Heart right ventricle (tissue), 16 donors: ENCODE measurements around the gene FCHO2. TPM values are rescaled to one million over a fixed set of nuclear protein-coding genes. Genes with fewer than 3 reads are reported as not detected.

Experiments used
- ATAC-seq, 8 donors: fragments of 200-7000 bp; cut with Tn5 transposase; one replicate each; pipeline ENCODE4 v1.9.1; 2020; ENCODE audit warnings: mild to moderate bottlenecking in 8 of 8, moderate library complexity in 8 of 8, moderate number of reproducible peaks in 1 of 8
- DNase-seq, 2 donors: peaks; one replicate each; pipeline ENCODE4 v3.0.0-alpha.2; 2020
- H3K27ac ChIP-seq, 10 donors: fragments of 200-600 bp; sonication (generic) in 2 of 10; one replicate each; pipeline versions ENCODE4 v1.5.0 to v1.8.0; 2020 to 2022; ENCODE audit warnings: mild to moderate bottlenecking in 3 of 10
- H3K27me3 ChIP-seq, 7 donors: fragments of 200-600 bp; one replicate each; pipeline ENCODE4 v1.8.0; 2021 to 2022; ENCODE audit warnings: mild to moderate bottlenecking in 2 of 7
- H3K36me3 ChIP-seq, 9 donors: fragments of 200-600 bp; sonication (generic) in 1 of 9; one replicate each; pipeline versions ENCODE4 v1.5.0 to v1.8.0; 2020 to 2022; ENCODE audit warnings: mild to moderate bottlenecking in 2 of 9
- H3K4me1 ChIP-seq, 9 donors: fragments of 200-600 bp; sonication (generic) in 1 of 9; one replicate each; pipeline versions ENCODE4 v1.5.0 to v1.8.0; 2020 to 2022; ENCODE audit warnings: mild to moderate bottlenecking in 4 of 9
- H3K4me3 ChIP-seq, 10 donors: fragments of 200-600 bp; sonication (generic) in 2 of 10; one replicate each; pipeline versions ENCODE4 v1.5.0 to v1.8.0; 2020 to 2022; ENCODE audit warnings: mild to moderate bottlenecking in 7 of 10, moderate library complexity in 2 of 10
- H3K9me3 ChIP-seq, 11 donors: fragments of 200-600 bp in 10 of 11; sonication (generic) in 2 of 11; one replicate each; pipeline versions ENCODE4 v1.5.0 to v1.8.0; 2013 to 2022; ENCODE audit warnings: mild to moderate bottlenecking in 2 of 11, control low read depth in 1 of 11, moderate library complexity in 1 of 11
- CTCF ChIP-seq, 9 donors: fragments of 200-600 bp; sonication (generic) in 2 of 9; IDR thresholded peaks; one replicate each; pipeline versions ENCODE4 v1.5.0 to v1.8.0; 2021 to 2022; ENCODE audit warnings: antibody characterized with exemption in 9 of 9, mild to moderate bottlenecking in 5 of 9, moderate library complexity in 1 of 9
- WGBS, 2 donors: extraction: QIAGEN DNeasy Blood & Tissue Kit; methylation state at CpG; one replicate each; pipeline ENCODE4 v1.1.7; 2013; ENCODE audit warnings: inconsistent platforms in 1 of 2; 5-methylcytosine and 5-hydroxymethylcytosine counted together
- intact Hi-C, 10 donors: fragments of 100-400 bp; cut with DNase I; formaldehyde crosslinking; loops; one replicate each; pipeline versions ENCODE4 v1.11.1 to v1.14.2; 2022
- polyA plus RNA-seq, 2 donors: library from polyadenylated mRNA; stranded (reverse); fragments of 200-250 nt; gene quantifications; one replicate each; pipeline ENCODE4 v1.2.3, GENCODE V29; 2013
- total RNA-seq, 10 donors: library from RNA; stranded (reverse); fragmentation: NEBNext Ultra II Directional in 3 of 10; extraction: Animal tissue kit (Norgen Biotek cat#: 25700) in 3 of 10; gene quantifications; one replicate each; pipeline versions ENCODE4 v1.2.1 to v1.2.4, GENCODE V29; 2021 to 2023
- donor health status: Arrhythmogenic right ventricular cardiomyopathy.
- donor health status: ischemic (EF 13 %, LVEDD 7.1; RV severe dilation, severe dysfunction).
- donor health status: healthy with polysubstance abuse.
- donor health status: DM: no; HTN: yes; CAD: no.
- donor health status: DM: no; HTN: no; CAD: no.
- donor health status: ischemic (EF 25% LVEDD 6.9; RV normal size, moderate dysfunction).
- donor health status: ischemic (EF 25% LVEDD 5.7; RV mildly dilated, moderate dysfunction).
- donor health status: healthy.
- donor health status: DM: yes; HTN: yes; CAD: no.
- donor health status: Ischemic cardiomyopathy.
- donor health status: ischemic (EF 35%, LVEDD 5.7; RV mildly dilated, moderate dysfunction).
- donor health status: nonischemic (EF 11% LVEDD 7.7; RV severe dilation, severe dysfunction).
- donor health status: DM: yes; HTN: yes; CAD: no.
- donor health status: PGD.
- donor health status: ischemic (EF 29% LVEDD 5.4; RV normal size, mild dysfunction).
- donor health status: nonischemic (EF 23%, LVEDD 6.1; RV moderate dilation, normal function).

The FCHO2 gene
- total and polyA plus RNA-seq, 12 donors, result 4.1 to 26.6 (median 20.2) TPM

GRCh38 chr5:73030995-73031394 lies 75.2 kb downstream of the FCHO2 start:
- TF ChIP-seq CTCF (IDR thresholded peaks at IDR 0.05), result no peak

GRCh38 chr5:73031839-73032238 lies 76.0 kb downstream of the FCHO2 start:
- TF ChIP-seq CTCF (IDR thresholded peaks at IDR 0.05), result no peak
- 42 to 60% methylated on average over 2 of the region's 2 CpGs for whole genome bisulfite sequencing, 2 donors

More at GRCh38 chr5:73030995-73031394, 75.2 kb downstream of the FCHO2 start:
- Histone ChIP-seq H3K9me3 (no peaks in the 10 kb centered on the region), H3K36me3 (peaks cover 0 to 66% (median 6%) of the 10 kb centered on the region in 9 donors), H3K27ac (no peak overlapping the region), H3K4me1 (peaks cover 0 to 6% (median 0%) of the 10 kb centered on the region in 9 donors), H3K4me3 (no peak overlapping the region), H3K27me3 (no peaks in the 10 kb centered on the region)
- DNase-seq (no peak), ATAC-seq (no peak)
- intact Hi-C loops, result no loop called here

GRCh38 chr5:73032635-73033034 lies 76.8 kb downstream of the FCHO2 start:
- no peaks in the 10 kb centered on the region for H3K27me3 ChIP-seq
- H3K36me3 ChIP-seq, result peaks cover 0 to 66% (median 6%) of the 10 kb centered on the region in 9 donors
- no peak overlapping the region for H3K4me3 ChIP-seq
- H3K4me1 ChIP-seq, result peaks cover 0 to 6% (median 0%) of the 10 kb centered on the region in 9 donors
- ATAC-seq, result no peak
- no peak for TF ChIP-seq CTCF (IDR thresholded peaks at IDR 0.05)
- intact Hi-C loops, result no loop called here
- no peak for DNase-seq
- no peak overlapping the region for H3K27ac ChIP-seq
- 92 to 97% methylated on average over 2 of the region's 2 CpGs for WGBS, 2 donors
- no peaks in the 10 kb centered on the region for H3K9me3 ChIP-seq

More at GRCh38 chr5:73031839-73032238, 76.0 kb downstream of the FCHO2 start:
- Histone ChIP-seq H3K27ac (no peak overlapping the region), H3K36me3 (peaks cover 0 to 66% (median 6%) of the 10 kb centered on the region in 9 donors), H3K27me3 (no peaks in the 10 kb centered on the region), H3K9me3 (no peaks in the 10 kb centered on the region), H3K4me3 (no peak overlapping the region), H3K4me1 (peaks cover 0 to 6% (median 0%) of the 10 kb centered on the region in 9 donors)
- intact Hi-C loops, result no loop called here
- DNase-seq (peak; percentile 8 to 21), ATAC-seq (no peak)

- TF ChIP-seq CTCF (IDR thresholded peaks at IDR 0.05), result no peak
- ATAC-seq (no peak), DNase-seq (no peak)
- Histone ChIP-seq H3K9me3 (no peaks in the 10 kb centered on the region), H3K27ac (no peak overlapping the region), H3K4me3 (no peak overlapping the region), H3K36me3 (peaks cover 0 to 82% (median 6%) of the 10 kb centered on the region in 9 donors), H3K27me3 (no peaks in the 10 kb centered on the region), H3K4me1 (peaks cover 0 to 6% (median 0%) of the 10 kb centered on the region in 9 donors)
- 96% methylated on average over 5 of the region's 5 CpGs for WGBS, 2 donors
- intact Hi-C loops, result no loop called here
Measured at GRCh38 chr5:73037545-73037944, 81.7 kb downstream of the FCHO2 start.
